Measurements from ENCODE around the gene DST.

- no peak for TF ChIP-seq CTCF (conservative IDR thresholded peaks at IDR 0.05; ENCODE audit: low read depth, low read length)
- no peak for TF ChIP-seq EZH2 (IDR thresholded peaks at IDR 0.05; ENCODE audit: borderline replicate concordance, low read depth, low read length, poor library complexity, severe bottlenecking)
Measured at GRCh38 chr6:56689114-56689513, 46.4 kb upstream of the DST start.
